ENCODE results near the gene SLC39A7.

Gene SLC39A7

GRCh38 chr6:33235221-33235634 lies 34.6 kb downstream of the SLC39A7 start:
- no peak for TF ChIP-seq POLR2AphosphoS5 (IDR thresholded peaks at IDR 0.05; ENCODE audit: low read depth, low read length)
- TF ChIP-seq TAF1 (IDR thresholded peaks at IDR 0.05; ENCODE audit: borderline replicate concordance, low read depth, low read length) = no peak
- no peak for TF ChIP-seq POLR2A (IDR thresholded peaks at IDR 0.05; ENCODE audit: low read depth, low read length)
- FAIRE-seq (no peak), DNase-seq (ENCODE audit: insufficient read length) (no peak)

GRCh38 chr6:33236328-33236727 lies 35.7 kb downstream of the SLC39A7 start:
- TF ChIP-seq POLR2AphosphoS5 (IDR thresholded peaks at IDR 0.05; ENCODE audit: low read depth, low read length) = no peak
- TF ChIP-seq POLR2A (IDR thresholded peaks at IDR 0.05; ENCODE audit: low read depth, low read length) = no peak
- TF ChIP-seq TAF1 (IDR thresholded peaks at IDR 0.05; ENCODE audit: borderline replicate concordance, low read depth, low read length) = no peak
- no peak for FAIRE-seq
- no peak for DNase-seq (ENCODE audit: insufficient read length)

- FAIRE-seq (no peak), DNase-seq (ENCODE audit: insufficient read length) (no peak)
- TF ChIP-seq POLR2AphosphoS5 (IDR thresholded peaks at IDR 0.05; ENCODE audit: low read depth, low read length) (no peak), TAF1 (IDR thresholded peaks at IDR 0.05; ENCODE audit: borderline replicate concordance, low read depth, low read length) (no peak), POLR2A (IDR thresholded peaks at IDR 0.05; ENCODE audit: low read depth, low read length) (no peak)
Measured at GRCh38 chr6:33236852-33237251, 36.2 kb downstream of the SLC39A7 start.

GRCh38 chr6:33237741-33238140 lies 37.1 kb downstream of the SLC39A7 start:
- no peak for TF ChIP-seq POLR2A (IDR thresholded peaks at IDR 0.05; ENCODE audit: low read depth, low read length)
- no peak for TF ChIP-seq TAF1 (IDR thresholded peaks at IDR 0.05; ENCODE audit: borderline replicate concordance, low read depth, low read length)
- no peak for FAIRE-seq

GRCh38 chr6:33241968-33242367 lies 41.3 kb downstream of the SLC39A7 start:
- TF ChIP-seq POLR2A (IDR thresholded peaks at IDR 0.05; ENCODE audit: low read depth, low read length) = no peak
- no peak for TF ChIP-seq TAF1 (IDR thresholded peaks at IDR 0.05; ENCODE audit: borderline replicate concordance, low read depth, low read length)
- TF ChIP-seq POLR2AphosphoS5 (IDR thresholded peaks at IDR 0.05; ENCODE audit: low read depth, low read length) = no peak
- DNase-seq (ENCODE audit: insufficient read length) = no peak
- FAIRE-seq = no peak

More at GRCh38 chr6:33237741-33238140, 37.1 kb downstream of the SLC39A7 start:
- no peak for DNase-seq (ENCODE audit: insufficient read length)

- DNase-seq (ENCODE audit: insufficient read length) = no peak
- no peak for FAIRE-seq
- TF ChIP-seq TAF1 (IDR thresholded peaks at IDR 0.05; ENCODE audit: borderline replicate concordance, low read depth, low read length) = no peak
- no peak for TF ChIP-seq POLR2AphosphoS5 (IDR thresholded peaks at IDR 0.05; ENCODE audit: low read depth, low read length)
- no peak for TF ChIP-seq POLR2A (IDR thresholded peaks at IDR 0.05; ENCODE audit: low read depth, low read length)
Measured at GRCh38 chr6:33243476-33243875, 42.8 kb downstream of the SLC39A7 start.

GRCh38 chr6:33247977-33248642 lies 47.4 kb downstream of the SLC39A7 start:
- peak; percentile 66 for DNase-seq (ENCODE audit: insufficient read length)
- peak; percentile 92 for FAIRE-seq
- no peak for TF ChIP-seq TAF1 (IDR thresholded peaks at IDR 0.05; ENCODE audit: borderline replicate concordance, low read depth, low read length)
- TF ChIP-seq POLR2A (IDR thresholded peaks at IDR 0.05; ENCODE audit: low read depth, low read length) = no peak
- no peak for TF ChIP-seq POLR2AphosphoS5 (IDR thresholded peaks at IDR 0.05; ENCODE audit: low read depth, low read length)

GRCh38 chr6:33248643-33248931 lies 47.9 kb downstream of the SLC39A7 start:
- TF ChIP-seq TAF1 (IDR thresholded peaks at IDR 0.05; ENCODE audit: borderline replicate concordance, low read depth, low read length) (no peak), POLR2A (IDR thresholded peaks at IDR 0.05; ENCODE audit: low read depth, low read length) (no peak)
- FAIRE-seq (no peak), DNase-seq (ENCODE audit: insufficient read length) (no peak)

- peak; percentile 80 for DNase-seq (ENCODE audit: insufficient read length)
- TF ChIP-seq TAF1 (IDR thresholded peaks at IDR 0.05; ENCODE audit: borderline replicate concordance, low read depth, low read length) (peak; percentile 56; the same call in 1 of the 2 replicates), POLR2AphosphoS5 (IDR thresholded peaks at IDR 0.05; ENCODE audit: low read depth, low read length) (peak; percentile 94), POLR2A (IDR thresholded peaks at IDR 0.05; ENCODE audit: low read depth, low read length) (peak; percentile 96)
- FAIRE-seq = peak; percentile 98
Measured at GRCh38 chr6:33248932-33249731, 48.5 kb downstream of the SLC39A7 start.

- TF ChIP-seq POLR2A (IDR thresholded peaks at IDR 0.05; ENCODE audit: low read depth, low read length) (no peak), TAF1 (IDR thresholded peaks at IDR 0.05; ENCODE audit: borderline replicate concordance, low read depth, low read length) (no peak), POLR2AphosphoS5 (IDR thresholded peaks at IDR 0.05; ENCODE audit: low read depth, low read length) (no peak)
- DNase-seq (ENCODE audit: insufficient read length) (no peak), FAIRE-seq (no peak)
Measured at GRCh38 chr6:33249732-33250630, 49.3 kb downstream of the SLC39A7 start.

- DNase-seq (ENCODE audit: insufficient read length) = no peak
- TF ChIP-seq POLR2AphosphoS5 (IDR thresholded peaks at IDR 0.05; ENCODE audit: low read depth, low read length) (no peak), POLR2A (IDR thresholded peaks at IDR 0.05; ENCODE audit: low read depth, low read length) (no peak), TAF1 (IDR thresholded peaks at IDR 0.05; ENCODE audit: borderline replicate concordance, low read depth, low read length) (no peak)
- no peak for FAIRE-seq
Measured at GRCh38 chr6:33250731-33251130, 50.1 kb downstream of the SLC39A7 start.

Data from GM12892 (cell line).